ENCODE results near the gene LDLRAD1. TPM values are rescaled to one million over a fixed set of nuclear protein-coding genes. Genes with fewer than 3 reads are reported as not detected.
A peak's percentile ranks its signal among the peaks of the same experiment; 100 is the strongest.
"Not testable (repeated sequence)": the region's sequence is repeated elsewhere in the genome, so short reads cannot be mapped to it uniquely, and the experiment has no call there.

Gene LDLRAD1
- total RNA-seq, 1 donor, result not detected

GRCh38 chr1:53998223-53998622 is 19.8 kb downstream of the LDLRAD1 start:
- TF ChIP-seq CTCF (IDR thresholded peaks at IDR 0.05; ENCODE audit: extremely low read depth, low read depth, low read length), result no peak
- no peak overlapping the region for H3K4me2 ChIP-seq (ENCODE audit: insufficient read depth, low read length)
- H3K4me1 ChIP-seq (ENCODE audit: insufficient read depth, low read length), result no peaks in the 10 kb centered on the region
- H3K27ac ChIP-seq (ENCODE audit: low read depth, low read length), result no peak overlapping the region
- no peak overlapping the region for H3K4me3 ChIP-seq (ENCODE audit: insufficient read depth, low read length)
- H3K79me2 ChIP-seq (ENCODE audit: insufficient read depth, low read length), result no peaks in the 10 kb centered on the region
- H2AFZ ChIP-seq (ENCODE audit: low read length), result no peak overlapping the region
- no peaks in the 10 kb centered on the region for H4K20me1 ChIP-seq (ENCODE audit: insufficient read depth, low read length)
- DNase-seq (ENCODE audit: insufficient read length, low spot score, missing footprints), result no peak
- H3K9me3 ChIP-seq (ENCODE audit: low read depth, low read length), result no peaks in the 10 kb centered on the region
- peaks cover 11% of the 10 kb centered on the region for H3K27me3 ChIP-seq (ENCODE audit: insufficient read depth, low read length)
- no peaks in the 10 kb centered on the region for H3K36me3 ChIP-seq (ENCODE audit: insufficient read depth, low read length)

- Histone ChIP-seq H3K4me1 (ENCODE audit: insufficient read depth, low read length) (no peaks in the 10 kb centered on the region), H3K4me2 (ENCODE audit: insufficient read depth, low read length) (no peak overlapping the region), H3K79me2 (ENCODE audit: insufficient read depth, low read length) (no peaks in the 10 kb centered on the region), H3K27me3 (ENCODE audit: insufficient read depth, low read length) (no peaks in the 10 kb centered on the region), H4K20me1 (ENCODE audit: insufficient read depth, low read length) (no peaks in the 10 kb centered on the region), H3K27ac (ENCODE audit: low read depth, low read length) (no peak overlapping the region), H2AFZ (ENCODE audit: low read length) (no peak overlapping the region), H3K4me3 (ENCODE audit: insufficient read depth, low read length) (no peak overlapping the region), H3K9me3 (ENCODE audit: low read depth, low read length) (no peaks in the 10 kb centered on the region), H3K36me3 (ENCODE audit: insufficient read depth, low read length) (no peaks in the 10 kb centered on the region)
- DNase-seq (ENCODE audit: insufficient read length, low spot score, missing footprints), result no peak
- TF ChIP-seq CTCF (IDR thresholded peaks at IDR 0.05; ENCODE audit: extremely low read depth, low read depth, low read length), result no peak
Observed at GRCh38 chr1:53995683-53996082, 22.3 kb downstream of the LDLRAD1 start.

GRCh38 chr1:53994516-53994915 is 23.5 kb downstream of the LDLRAD1 start:
- H3K9me3 ChIP-seq (ENCODE audit: low read depth, low read length); H3K27ac ChIP-seq (ENCODE audit: low read depth, low read length); H3K4me1 ChIP-seq (ENCODE audit: insufficient read depth, low read length); DNase-seq (ENCODE audit: insufficient read length, low spot score, missing footprints); H3K4me3 ChIP-seq (ENCODE audit: insufficient read depth, low read length); H3K4me2 ChIP-seq (ENCODE audit: insufficient read depth, low read length); H3K36me3 ChIP-seq (ENCODE audit: insufficient read depth, low read length); H2AFZ ChIP-seq (ENCODE audit: low read length); H4K20me1 ChIP-seq (ENCODE audit: insufficient read depth, low read length); H3K79me2 ChIP-seq (ENCODE audit: insufficient read depth, low read length); H3K27me3 ChIP-seq (ENCODE audit: insufficient read depth, low read length): not testable (repeated sequence)

GRCh38 chr1:53992085-53992874 is 25.7 kb downstream of the LDLRAD1 start:
- Histone ChIP-seq H3K79me2 (ENCODE audit: insufficient read depth, low read length) (no peaks in the 10 kb centered on the region), H2AFZ (ENCODE audit: low read length) (no peak overlapping the region), H3K4me1 (ENCODE audit: insufficient read depth, low read length) (no peaks in the 10 kb centered on the region), H3K27ac (ENCODE audit: low read depth, low read length) (no peak overlapping the region), H3K9me3 (ENCODE audit: low read depth, low read length) (no peaks in the 10 kb centered on the region), H3K4me3 (ENCODE audit: insufficient read depth, low read length) (no peak overlapping the region), H3K36me3 (ENCODE audit: insufficient read depth, low read length) (no peaks in the 10 kb centered on the region), H3K27me3 (ENCODE audit: insufficient read depth, low read length) (no peaks in the 10 kb centered on the region), H3K4me2 (ENCODE audit: insufficient read depth, low read length) (no peak overlapping the region), H4K20me1 (ENCODE audit: insufficient read depth, low read length) (no peaks in the 10 kb centered on the region)
- peak; percentile 34 for TF ChIP-seq CTCF (IDR thresholded peaks at IDR 0.05; ENCODE audit: extremely low read depth, low read depth, low read length)
- no peak for DNase-seq (ENCODE audit: insufficient read length, low spot score, missing footprints)

All from osteoblast (primary cell).